Right kidney (tissue), 1 donor: ENCODE measurements around the gene PDGFD.

Experiments used
- DNase-seq: peaks from one replicate; pipeline ENCODE4 v3.0.0-alpha.2; 2016

The PDGFD gene

DNA sequence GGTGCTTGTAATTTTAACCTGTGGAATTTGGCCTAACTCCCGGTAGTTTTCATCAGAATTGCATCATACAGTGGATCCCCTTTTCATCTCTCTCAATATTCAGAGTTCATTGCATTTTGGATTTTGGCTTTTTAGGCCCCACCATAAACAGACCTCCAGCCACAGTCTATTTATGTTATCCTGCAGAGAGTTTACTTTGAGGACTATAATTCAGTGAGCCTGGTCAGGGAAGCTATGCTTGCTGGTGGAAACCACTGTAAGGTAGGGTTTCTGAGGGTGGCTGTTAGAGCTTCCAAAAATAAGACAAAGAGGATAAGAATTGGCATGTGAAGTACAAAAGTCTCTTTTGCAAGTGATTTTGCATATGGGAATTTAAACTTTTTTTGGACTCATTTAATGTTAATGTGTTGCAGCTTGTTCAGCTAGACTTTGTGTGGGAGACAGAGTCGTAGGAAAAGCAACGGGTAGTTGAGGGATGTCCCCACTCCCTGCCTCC, 162.3 kb downstream of the PDGFD start:
- no peak for DNase-seq

DNA sequence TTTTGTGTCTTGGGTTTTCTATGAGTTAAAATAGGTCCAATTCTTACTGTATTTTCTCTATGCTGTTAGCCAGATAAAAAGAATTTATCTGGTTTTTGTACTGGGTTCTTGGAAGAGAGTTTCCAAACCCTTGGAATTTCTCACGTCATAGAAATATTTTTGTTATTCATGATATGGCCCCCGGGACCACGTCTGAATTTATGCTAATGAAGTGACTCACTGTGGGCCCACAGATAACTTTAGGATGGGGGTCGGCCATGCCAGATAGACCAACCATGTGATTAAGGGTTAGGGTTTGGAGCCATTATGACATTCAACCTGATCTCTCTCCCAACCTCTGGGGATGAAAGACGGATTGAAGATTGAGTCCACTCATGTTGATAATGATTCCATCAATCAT, 163.1 kb downstream of the PDGFD start:
- no peak for DNase-seq

DNA sequence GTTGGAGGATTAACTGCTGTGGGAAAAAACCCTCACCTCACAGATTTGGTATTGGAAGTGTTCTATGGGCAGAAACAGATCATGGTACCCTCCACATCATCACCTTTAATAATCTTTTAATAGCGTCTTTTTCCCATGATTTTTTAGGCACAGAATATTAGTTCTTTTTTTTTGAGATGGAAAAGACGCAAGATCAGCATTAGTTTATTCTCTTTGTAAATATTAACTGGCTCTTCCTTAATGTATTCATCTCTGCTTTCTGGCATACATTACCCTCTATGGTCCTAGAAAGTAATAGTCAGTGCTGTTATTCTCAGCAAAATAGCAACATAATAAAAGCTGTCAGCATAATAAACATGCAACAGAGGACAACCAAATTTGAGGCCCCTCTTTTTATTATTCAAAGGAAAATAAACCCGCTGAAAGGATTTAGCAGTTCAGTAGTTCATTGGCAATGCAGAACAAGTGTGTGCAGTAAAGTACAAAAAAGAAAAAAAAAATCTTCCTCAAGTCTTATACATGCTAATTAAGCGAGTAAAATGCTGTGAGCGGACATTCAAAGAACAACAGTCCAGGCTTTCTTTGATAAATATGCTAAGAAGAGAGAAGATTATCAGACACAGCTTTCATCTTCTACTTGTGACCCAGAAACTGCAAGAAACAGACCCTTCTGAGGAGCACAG, 165.0 kb downstream of the PDGFD start:
- DNase-seq, result no peak

DNA sequence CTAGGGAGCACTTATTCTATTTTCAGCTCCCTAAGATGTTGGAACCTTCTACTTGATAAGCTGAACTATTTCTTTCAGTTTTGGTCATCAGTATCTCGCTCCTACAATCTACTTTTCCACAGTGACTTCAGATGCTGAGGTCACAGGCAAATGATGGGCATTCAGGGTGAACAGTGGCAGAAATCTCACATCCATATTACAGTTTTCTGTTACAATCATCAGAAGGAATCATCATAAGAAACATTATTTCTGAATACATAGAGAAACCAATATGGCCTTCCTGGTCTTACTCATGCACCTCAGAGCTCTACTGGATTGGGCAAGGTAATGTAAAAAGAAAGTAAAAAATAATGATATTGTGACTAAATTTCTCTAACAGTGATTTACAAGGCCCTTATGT, 166.9 kb downstream of the PDGFD start:
- DNase-seq, result no peak

DNA sequence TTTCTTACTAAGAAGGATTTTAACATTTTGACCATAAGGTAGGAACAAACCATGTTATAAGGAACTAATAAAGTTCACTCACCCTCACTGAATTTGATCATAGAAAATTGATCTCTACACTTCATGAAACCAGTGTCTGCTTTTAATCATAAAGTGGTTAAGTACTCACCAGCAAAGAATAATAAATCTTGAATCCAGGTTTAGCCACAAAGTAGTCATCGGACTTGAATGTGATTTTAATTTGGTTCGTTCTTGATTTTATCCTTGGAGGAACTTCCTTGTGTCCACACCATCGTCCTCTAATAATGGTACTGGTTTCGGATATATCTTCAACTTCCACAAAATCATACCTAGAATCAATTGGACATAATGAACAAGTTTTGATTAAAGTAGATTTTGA, 168.1 kb downstream of the PDGFD start:
- no peak for DNase-seq

DNA sequence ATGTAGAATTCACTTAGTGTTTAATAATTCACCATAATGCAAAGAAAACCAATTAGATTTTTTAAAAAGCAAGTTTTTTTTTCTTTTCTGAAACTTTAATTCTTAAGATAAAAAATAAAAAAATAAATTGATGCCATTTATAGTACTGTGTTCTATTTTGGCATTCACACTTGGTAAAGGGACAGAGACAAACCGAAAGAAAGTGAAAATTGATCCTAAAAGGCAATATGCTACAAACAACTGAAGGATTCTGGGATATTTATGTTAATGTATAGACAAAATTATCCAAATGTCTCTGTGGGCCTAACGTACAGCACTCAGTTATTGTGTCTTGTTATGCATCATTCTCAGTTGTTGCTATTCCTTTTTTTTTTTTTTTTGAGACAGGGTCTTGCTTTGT, 169.4 kb downstream of the PDGFD start:
- DNase-seq, result no peak

DNA sequence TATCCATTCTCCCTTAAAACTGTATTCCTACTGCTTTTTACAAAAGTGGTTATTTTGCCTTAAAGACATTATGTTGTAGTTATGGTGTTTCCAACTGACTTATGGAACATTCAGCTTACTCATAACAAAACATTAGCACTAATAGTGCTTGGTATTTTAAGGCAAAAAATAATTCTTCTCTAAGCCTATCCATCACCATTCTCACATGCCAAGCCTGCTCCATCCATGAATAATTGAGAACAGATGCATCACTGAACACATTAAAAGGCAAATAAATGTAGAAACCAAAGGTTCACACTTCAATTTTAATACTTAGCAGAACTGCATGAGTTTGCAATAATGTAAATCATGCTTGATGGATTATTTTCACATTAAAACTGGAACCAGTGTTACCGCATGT, 169.9 kb downstream of the PDGFD start:
- DNase-seq, result no peak

DNA sequence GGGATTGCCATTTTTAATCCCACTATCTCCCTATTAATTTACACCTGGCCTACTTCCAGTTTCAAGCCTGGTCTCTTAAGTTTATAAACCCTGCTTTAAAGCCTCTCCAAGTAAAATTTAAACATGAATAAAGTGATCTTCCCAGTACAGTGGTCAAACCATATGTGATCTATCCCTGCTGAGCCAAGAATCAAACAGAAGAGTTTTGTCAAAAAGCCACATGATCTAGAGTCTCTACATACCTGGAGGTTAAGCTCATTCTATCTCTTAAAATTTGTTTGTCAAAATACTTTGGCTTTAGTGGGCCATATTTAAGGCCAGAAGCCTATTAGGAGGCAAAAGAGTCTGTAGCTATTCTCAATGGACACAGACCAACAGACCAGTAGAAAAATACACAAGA, 170.4 kb downstream of the PDGFD start:
- no peak for DNase-seq

DNA sequence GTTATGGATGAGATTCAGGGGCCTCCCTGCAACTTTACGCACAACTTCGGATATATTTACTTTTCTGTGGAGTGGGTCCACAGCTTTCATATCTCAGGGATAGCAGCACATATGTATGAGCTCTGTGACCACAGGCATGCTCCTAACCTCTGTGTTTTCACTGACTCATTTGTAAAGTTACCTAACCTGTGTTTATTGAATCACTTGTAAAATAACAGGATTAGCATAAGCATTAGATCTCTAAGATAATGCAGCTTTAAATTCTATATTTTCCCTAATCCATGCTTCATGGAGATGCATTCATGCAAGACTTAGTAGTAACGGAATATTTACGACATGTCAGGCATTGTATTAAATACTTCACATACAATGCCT, 175.4 kb downstream of the PDGFD start:
- DNase-seq, result no peak

DNA sequence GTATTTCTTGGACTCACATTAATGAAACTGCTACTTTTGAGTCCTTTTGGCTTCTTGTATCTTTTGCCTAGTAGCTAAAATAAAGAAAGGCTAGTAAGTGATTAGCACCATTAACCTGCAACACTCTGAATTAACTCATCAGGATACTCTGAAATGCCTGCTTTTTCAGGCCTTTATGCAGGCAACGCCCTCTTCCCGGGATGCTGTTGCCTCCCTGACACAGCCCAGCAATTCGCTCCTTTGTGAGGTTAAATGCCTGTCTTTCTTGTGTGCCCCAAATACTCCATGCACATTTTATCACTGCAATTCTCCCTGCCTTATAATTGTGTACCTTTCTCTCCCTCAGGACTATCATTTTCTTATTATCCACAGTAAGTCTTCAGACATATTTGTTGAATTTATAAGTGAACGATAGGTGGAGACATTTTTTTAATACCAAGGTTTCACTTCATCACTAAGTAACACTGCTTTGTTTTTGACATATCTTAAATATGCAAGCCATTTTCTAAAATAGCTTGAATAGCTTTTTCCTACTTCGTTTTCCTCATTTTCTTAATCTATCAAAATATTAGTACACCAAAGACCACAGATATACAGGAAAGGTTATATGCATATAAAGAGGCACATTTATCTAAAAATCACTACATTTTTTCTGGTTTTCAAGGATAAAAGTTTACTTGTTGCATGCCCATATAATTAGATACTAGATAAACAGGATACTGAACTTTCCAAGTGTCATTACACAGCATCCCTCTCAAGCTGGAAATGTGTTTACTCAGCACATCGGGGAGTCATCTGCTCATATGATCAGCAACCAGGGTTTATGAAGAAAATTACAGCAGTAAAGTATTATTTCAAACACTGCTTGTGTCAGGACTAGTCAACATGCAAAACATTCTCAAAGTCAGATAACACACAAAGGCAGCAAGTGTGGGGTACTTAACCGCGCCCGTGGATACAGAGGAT, 176.0 kb downstream of the PDGFD start:
- no peak for DNase-seq

DNA sequence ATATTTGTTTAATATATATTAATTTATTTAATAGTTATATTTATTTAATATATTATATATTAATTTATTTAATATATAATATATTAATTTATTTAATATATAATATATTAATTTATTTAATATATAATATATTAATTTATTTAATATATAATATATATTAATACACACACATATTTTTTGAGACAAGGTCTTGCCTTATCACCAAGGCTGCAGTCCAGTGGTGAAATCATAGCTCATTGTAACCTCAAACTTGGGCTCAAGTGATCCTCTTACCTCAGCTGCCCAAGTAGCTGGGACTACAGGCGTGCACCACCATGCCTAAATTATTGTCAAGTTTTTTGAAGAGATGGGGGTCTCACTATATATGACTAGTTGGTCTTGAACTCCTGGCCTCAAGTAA, 178.9 kb downstream of the PDGFD start:
- no peak for DNase-seq

DNA sequence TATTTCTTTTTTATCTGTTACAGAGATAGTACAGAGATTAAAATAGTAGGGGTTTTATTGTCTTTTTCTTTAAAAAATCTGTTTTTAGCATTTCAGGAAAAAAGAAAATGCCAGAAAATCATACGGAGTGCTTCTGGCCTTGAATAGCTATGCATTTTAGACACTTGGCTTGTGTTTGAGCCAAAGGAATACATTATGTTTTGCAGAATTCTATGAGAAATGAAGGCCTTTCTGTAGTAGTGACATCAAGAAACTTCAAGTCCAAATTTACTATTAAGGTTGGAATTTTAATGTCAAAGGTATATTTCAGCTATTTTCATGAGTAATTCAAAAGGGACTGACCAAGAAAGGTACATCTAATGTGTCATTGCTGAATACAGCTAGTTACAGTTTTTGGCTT, 183.8 kb downstream of the PDGFD start:
- DNase-seq, result no peak

DNA sequence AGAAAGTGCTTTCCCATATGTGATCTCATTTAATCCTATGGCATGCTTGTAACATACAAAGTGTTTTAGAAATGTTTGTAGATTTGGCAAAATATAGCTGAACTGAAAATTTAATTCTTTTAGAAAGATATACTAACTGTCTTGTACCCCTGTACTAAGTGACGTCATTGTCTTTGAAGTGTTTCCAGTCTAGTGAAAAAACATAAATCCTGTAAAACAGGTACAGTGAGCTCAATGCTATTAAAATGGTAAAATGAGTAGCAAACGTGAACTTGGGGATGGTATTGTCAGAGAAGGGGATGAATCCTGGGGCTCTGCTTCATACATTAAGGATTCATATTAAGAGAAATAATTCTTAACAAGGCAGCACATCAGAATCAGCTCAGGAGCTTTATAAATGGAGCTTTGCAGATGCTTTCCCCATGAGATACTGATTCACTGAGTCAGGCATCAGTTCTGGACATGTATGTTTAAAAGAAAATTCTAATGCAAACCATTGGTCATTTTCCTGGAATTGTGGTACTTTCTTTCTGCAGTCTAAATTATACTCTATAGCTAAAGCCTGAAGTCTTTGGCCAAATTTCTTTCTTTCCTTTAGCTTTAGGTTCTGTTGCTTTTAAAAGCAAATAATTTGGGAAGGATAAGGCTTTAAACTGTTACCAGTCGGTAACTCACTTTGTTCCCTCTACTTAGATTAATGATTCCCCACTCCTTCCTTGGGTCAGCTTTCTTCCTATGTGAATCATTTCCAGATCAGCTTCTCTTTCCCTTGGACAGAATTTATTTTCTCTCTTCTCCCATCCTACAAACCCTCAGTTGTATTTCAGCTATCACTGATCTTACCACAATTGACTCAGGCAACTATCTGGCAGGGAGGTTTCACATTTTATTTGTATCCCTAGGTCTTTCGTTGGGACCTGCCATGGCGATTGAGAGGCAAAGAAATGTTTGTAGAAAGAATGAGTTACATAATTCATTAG, 185.0 kb downstream of the PDGFD start:
- DNase-seq, result peak; percentile 12

DNA sequence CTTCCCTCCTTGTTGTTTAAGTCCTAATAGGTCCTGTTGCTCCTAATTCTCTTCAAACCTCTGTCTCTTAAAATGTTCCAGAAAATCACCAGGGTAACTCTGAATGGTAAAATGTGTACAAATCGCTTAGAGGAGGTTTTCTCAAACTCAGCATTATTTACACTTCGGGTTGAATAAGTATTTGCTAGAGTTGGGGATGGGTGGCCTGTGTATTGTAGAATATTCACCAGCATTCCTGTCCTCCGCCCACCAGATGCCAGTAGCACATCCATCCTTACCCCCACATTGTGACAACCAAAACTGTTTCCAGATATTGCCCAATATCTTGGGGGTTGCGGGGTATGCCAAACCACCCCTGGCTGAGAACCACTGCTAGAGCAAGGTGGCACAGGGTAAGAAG, 191.9 kb downstream of the PDGFD start:
- DNase-seq, result no peak

DNA sequence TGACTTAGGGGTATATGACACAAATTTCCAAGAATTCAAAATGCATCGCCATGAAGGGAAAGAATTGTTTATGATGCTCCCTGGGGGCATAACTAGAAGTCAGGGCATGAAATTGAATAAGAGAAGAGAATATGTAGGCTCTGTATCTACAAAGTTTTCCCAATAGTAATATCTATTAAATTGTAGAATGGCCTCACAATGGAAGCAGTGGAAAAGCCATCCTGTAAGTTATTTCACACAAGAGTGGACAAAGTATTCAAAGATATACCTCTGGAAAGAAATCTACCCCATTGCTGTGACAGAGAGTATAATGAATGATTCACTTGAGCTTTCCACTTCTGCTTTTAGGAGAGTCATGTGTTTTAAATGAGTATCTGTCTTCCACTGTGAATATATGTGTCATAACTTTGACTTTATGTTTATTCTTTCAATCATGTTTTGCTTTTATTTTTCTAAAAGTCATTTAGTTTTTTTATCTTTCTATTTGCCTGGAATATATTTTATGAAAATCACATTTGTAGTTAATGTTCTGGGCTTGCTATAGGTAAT, 193.2 kb downstream of the PDGFD start:
- DNase-seq, result no peak

DNA sequence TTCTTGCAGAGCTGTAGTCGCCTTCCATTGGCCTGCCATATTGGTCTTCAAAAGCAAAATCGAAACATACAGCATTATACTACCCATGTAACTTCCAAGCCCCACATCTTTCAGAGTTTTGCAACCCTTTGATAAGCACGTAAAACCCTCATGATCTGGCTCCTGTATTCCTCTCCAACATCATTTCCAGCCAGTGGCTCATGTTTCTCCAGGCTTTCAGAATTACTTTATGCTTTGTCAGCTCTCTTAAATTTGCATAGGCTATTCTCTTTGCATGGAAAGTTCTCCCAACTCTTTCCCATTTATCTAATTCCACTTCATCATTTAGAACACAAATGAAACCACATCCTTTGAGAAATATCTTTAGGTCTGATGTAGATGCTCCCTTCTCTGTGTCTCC, 195.3 kb downstream of the PDGFD start:
- DNase-seq, result no peak

DNA sequence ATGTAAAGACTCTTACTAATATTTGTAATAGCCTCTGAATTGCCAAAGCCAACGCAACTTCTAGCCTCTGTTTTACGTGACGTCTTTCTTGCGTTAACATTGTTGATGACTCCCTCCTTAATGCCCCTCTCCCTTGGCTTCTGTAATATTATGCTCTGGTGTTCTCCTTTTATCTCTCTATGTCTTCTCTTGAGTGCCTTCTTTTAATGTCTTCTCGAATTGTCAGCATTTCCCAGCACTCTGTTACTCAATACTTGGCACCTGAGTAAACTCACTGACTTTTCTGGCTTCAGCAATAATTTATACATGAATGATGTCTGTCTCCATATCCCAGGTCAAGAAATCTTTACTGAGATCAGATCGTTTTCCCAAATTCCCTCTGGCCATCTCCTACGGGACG, 196.0 kb downstream of the PDGFD start:
- DNase-seq, result no peak

DNA sequence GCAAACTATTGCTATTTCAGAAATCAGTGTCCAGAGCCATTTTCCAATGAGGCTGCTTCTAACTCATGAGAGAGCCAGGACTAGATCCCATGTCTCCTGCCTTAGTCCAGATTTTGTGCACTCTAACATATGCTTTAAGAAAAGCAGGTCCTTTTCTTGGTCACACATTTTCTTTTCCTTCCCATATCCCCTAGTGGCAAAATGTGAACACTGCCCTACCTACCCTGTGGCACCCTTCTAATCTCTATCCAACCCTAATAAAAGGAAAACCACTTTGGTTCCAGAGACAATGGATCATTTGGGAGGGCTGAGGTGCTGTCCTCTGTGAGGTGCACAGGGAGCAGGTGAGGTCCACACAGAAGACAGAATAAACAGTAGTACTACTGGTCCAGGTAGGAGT, 199.6 kb downstream of the PDGFD start:
- DNase-seq, result no peak

DNA sequence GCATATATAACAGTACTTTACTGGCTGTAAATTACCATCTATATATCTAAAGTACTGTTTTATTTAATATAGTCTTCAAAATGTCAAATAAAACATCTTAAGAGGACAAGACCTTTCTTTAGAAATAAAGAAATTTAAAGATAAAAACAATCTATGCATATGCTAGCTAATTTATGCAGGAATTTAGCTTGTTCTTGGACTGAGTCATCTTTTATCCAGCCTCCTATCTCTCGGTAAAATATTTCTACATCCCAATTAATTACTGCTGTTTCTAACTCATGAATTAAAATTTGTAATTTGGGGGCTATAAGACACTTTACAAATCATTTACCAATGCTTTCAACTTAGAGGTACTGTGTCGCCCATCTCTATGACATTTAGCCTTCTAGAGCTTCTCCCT, 200.3 kb downstream of the PDGFD start:
- DNase-seq, result no peak

DNA sequence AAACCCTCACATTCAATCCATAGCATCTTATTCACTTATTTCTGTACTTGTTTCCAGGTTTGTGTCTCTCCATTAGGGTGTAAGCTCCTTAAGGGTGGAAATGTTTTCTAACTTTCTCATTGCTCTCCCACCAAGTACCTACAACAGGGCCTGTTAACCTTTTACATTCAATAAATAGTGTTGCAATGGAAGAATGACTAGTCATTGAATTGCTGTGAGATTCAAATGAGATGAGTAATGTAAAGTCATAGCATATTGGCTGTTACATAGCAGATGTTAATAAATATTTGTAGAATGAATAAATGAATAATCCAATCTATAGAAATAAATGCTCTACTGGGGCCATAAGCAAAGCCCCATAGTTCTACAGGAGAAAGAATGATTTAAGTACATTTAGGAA, 202.9 kb downstream of the PDGFD start:
- no peak for DNase-seq

DNA sequence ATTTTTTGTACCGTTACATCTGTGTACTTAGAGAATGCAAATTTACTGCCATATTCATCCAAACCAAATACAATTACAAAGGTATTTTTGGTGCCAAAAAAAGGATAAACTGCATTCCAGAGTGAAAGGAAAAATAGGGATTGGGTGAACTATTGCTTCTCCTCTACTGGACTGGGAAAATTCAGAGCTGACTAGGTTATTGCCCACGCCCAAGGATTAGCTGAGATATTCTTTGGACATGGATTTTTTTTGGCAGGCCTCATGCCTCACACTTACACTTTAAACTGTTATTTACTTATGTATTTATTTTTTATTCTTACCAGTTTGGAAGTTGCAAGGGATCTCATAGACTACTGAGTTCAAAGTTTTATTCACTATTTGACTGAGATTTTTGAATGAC, 203.8 kb downstream of the PDGFD start:
- no peak for DNase-seq

DNA sequence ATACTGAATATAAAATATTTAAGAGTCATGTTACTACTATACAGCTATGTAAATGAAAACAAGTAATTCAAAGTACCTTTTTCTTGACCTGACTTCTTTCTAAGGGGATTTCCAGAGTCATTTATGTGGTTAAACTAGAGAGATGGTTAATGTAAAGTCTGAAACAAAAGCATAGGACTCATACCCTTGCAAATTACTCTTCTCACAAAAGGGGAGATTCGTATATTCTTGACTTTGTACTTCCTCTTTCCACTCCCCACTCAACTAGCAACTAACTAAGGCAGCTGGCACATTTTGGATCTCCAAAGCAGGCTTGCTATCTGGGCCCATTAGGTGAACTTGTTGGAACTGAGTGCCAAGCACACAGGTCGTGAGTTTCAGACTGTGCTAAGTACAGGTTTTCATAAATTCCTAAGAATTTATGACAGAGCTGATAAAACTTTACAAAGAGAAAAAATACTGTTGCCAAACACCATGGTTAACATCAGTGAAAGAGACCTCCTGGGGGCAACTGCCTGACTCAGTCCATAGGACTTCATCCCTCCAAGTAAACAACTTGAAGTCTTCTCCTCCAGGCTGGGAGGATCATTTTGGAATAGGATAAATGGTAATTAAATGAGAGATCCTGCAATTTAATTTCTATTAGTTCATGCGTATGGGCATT, 204.5 kb downstream of the PDGFD start:
- no peak for DNase-seq
